Fibroblast of villous mesenchyme (primary cell): ENCODE data around the gene VPS72. TPM values are rescaled to one million over a fixed set of nuclear protein-coding genes. Genes with fewer than 3 reads are reported as not detected.

Experiments used
- DNase-seq: peaks from one replicate; pipeline ENCODE4 v3.0.0-alpha.2; 2010; ENCODE audit warnings: low read depth
- H3K4me3 ChIP-seq: 2 replicates; pipeline ENCODE4 v1.5.1; 2011; ENCODE audit warnings: low read depth, mild to moderate bottlenecking, low read length
- total RNA-seq: library from RNA; depleted of rRNA; stranded (reverse); fragments of >200 nt; gene quantifications from 2 replicates; pipeline ENCODE4 v1.2.3, GENCODE V29; 2012
- TF ChIP-seq, protein P1 (sequence below): IDR thresholded peaks from 2 replicates; pipeline ENCODE4 v1.5.1; 2012; ENCODE audit warnings: low read depth, mild to moderate bottlenecking, low read length; ENCODE audit not compliant: insufficient read depth

VPS72 gene
- total RNA-seq, 1 donor = 44.0 TPM

- H3K4me3 ChIP-seq = peak overlapping the region; percentile 52
- TF ChIP-seq, protein P1, sequence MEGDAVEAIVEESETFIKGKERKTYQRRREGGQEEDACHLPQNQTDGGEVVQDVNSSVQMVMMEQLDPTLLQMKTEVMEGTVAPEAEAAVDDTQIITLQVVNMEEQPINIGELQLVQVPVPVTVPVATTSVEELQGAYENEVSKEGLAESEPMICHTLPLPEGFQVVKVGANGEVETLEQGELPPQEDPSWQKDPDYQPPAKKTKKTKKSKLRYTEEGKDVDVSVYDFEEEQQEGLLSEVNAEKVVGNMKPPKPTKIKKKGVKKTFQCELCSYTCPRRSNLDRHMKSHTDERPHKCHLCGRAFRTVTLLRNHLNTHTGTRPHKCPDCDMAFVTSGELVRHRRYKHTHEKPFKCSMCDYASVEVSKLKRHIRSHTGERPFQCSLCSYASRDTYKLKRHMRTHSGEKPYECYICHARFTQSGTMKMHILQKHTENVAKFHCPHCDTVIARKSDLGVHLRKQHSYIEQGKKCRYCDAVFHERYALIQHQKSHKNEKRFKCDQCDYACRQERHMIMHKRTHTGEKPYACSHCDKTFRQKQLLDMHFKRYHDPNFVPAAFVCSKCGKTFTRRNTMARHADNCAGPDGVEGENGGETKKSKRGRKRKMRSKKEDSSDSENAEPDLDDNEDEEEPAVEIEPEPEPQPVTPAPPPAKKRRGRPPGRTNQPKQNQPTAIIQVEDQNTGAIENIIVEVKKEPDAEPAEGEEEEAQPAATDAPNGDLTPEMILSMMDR = no peak
- peak; percentile 91 for DNase-seq
Observed at GRCh38 chr1:151130987-151131586, 58.9 kb downstream of the VPS72 start.

GRCh38 chr1:151128800-151129199 lies 61.2 kb downstream of the VPS72 start:
- H3K4me3 ChIP-seq = no peak overlapping the region
- TF ChIP-seq, protein P1 = no peak
- no peak for DNase-seq

Other genes starting within 250 kb of the VPS72 start
- gene CERS2, start 215.4 kb downstream of the VPS72 start, total RNA-seq = 89.9 and 142 TPM in 2 replicates
- 0.32 and 0.86 TPM in 2 replicates for gene ANXA9, start 207.9 kb downstream of the VPS72 start, total RNA-seq
- 10.8 and 11.0 TPM in 2 replicates for gene MINDY1, start 183.3 kb downstream of the VPS72 start, total RNA-seq
- 9.7 and 12.1 TPM in 2 replicates for gene PRUNE1, start 181.7 kb downstream of the VPS72 start, total RNA-seq
- under 0.01 TPM in 2 replicates for gene BNIPL, start 153.6 kb downstream of the VPS72 start, total RNA-seq
- 2.6 and 3.0 TPM in 2 replicates for gene C1orf56, start 142.4 kb downstream of the VPS72 start, total RNA-seq
- 47.0 and 68.2 TPM in 2 replicates for gene CDC42SE1, start 130.6 kb downstream of the VPS72 start, total RNA-seq
- gene MLLT11, start 129.8 kb downstream of the VPS72 start, total RNA-seq = 8.1 and 9.1 TPM in 2 replicates
- 7.1 and 9.5 TPM in 2 replicates for gene GABPB2, start 119.4 kb downstream of the VPS72 start, total RNA-seq
- 0.86 and 1.3 TPM in 2 replicates for gene SEMA6C, start 43.6 kb downstream of the VPS72 start, total RNA-seq
- not detected in 2 replicates for gene TNFAIP8L2, start 33.5 kb downstream of the VPS72 start, total RNA-seq
- 10.0 and 11.7 TPM in 2 replicates for gene LYSMD1, start 24.3 kb downstream of the VPS72 start, total RNA-seq
- gene SCNM1, start 24.1 kb downstream of the VPS72 start, total RNA-seq = 23.7 and 31.2 TPM in 2 replicates
- not detected in 2 replicates for gene TMOD4, start 14.2 kb downstream of the VPS72 start, total RNA-seq
- 78.3 and 131 TPM in 2 replicates for gene PIP5K1A, start 8.4 kb upstream of the VPS72 start, total RNA-seq
- 135 and 139 TPM in 2 replicates for gene PSMD4, start 64.5 kb upstream of the VPS72 start, total RNA-seq
- 12.6 and 16.4 TPM in 2 replicates for gene ZNF687, start 92.1 kb upstream of the VPS72 start, total RNA-seq
- gene PI4KB, start 137.2 kb upstream of the VPS72 start, total RNA-seq = 61.2 and 85.5 TPM in 2 replicates
- 34.8 and 58.7 TPM in 2 replicates for gene RFX5, start 157.1 kb upstream of the VPS72 start, total RNA-seq
- gene SELENBP1, start 182.5 kb upstream of the VPS72 start, total RNA-seq = 23.3 and 27.7 TPM in 2 replicates
- gene PSMB4, start 209.4 kb upstream of the VPS72 start, total RNA-seq = 427 and 490 TPM in 2 replicates